Fibroblast of pulmonary artery (primary cell): ENCODE results near the gene HPSE2.
A peak's percentile ranks its signal among the peaks of the same experiment; 100 is the strongest.

Experiments used
- DNase-seq: peaks from one replicate; pipeline ENCODE4 v3.0.0-alpha.2; 2010; ENCODE audit warnings: low read depth
- H3K4me3 ChIP-seq: replicated peaks from 2 replicates; pipeline ENCODE4 v1.5.1; 2011; ENCODE audit warnings: low read depth, mild to moderate bottlenecking, control low read depth, low read length, moderate library complexity
- TF ChIP-seq, protein P1 (sequence below): IDR thresholded peaks from 2 replicates; pipeline ENCODE4 v1.5.1; 2011; ENCODE audit warnings: mild to moderate bottlenecking, control low read depth, low read length, inconsistent platforms; ENCODE audit errors: missing control alignments

Gene HPSE2

DNA sequence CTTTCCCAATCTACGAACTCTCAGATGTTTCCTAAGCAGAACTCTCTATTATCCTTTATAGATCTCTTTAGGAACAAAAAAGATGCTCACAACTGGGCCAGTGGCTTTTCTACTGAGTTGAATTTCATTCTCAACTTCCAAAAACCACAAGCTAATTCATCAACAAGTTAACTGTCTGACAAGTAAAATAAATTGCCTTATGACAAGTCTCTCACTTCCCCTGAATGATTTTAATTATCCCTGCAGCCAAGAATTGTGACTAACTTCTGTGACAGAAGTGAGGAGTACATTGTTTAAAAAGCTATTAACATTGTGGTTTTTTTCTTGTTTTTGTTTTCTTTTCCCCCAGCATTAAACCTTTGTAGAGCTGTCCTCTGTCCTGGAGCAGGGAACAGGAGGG lies 343.1 kb downstream of the HPSE2 start:
- H3K4me3 ChIP-seq = no peak overlapping the region
- TF ChIP-seq, protein P1, sequence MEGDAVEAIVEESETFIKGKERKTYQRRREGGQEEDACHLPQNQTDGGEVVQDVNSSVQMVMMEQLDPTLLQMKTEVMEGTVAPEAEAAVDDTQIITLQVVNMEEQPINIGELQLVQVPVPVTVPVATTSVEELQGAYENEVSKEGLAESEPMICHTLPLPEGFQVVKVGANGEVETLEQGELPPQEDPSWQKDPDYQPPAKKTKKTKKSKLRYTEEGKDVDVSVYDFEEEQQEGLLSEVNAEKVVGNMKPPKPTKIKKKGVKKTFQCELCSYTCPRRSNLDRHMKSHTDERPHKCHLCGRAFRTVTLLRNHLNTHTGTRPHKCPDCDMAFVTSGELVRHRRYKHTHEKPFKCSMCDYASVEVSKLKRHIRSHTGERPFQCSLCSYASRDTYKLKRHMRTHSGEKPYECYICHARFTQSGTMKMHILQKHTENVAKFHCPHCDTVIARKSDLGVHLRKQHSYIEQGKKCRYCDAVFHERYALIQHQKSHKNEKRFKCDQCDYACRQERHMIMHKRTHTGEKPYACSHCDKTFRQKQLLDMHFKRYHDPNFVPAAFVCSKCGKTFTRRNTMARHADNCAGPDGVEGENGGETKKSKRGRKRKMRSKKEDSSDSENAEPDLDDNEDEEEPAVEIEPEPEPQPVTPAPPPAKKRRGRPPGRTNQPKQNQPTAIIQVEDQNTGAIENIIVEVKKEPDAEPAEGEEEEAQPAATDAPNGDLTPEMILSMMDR = no peak
- DNase-seq = no peak

GRCh38 chr10:98886686-98887085 lies 349.0 kb downstream of the HPSE2 start:
- TF ChIP-seq, protein P1 = no peak
- DNase-seq = peak; percentile 10
- H3K4me3 ChIP-seq = no peak overlapping the region

GRCh38 chr10:98885378-98885777 lies 350.3 kb downstream of the HPSE2 start:
- TF ChIP-seq, protein P1 = no peak
- DNase-seq = no peak

DNA sequence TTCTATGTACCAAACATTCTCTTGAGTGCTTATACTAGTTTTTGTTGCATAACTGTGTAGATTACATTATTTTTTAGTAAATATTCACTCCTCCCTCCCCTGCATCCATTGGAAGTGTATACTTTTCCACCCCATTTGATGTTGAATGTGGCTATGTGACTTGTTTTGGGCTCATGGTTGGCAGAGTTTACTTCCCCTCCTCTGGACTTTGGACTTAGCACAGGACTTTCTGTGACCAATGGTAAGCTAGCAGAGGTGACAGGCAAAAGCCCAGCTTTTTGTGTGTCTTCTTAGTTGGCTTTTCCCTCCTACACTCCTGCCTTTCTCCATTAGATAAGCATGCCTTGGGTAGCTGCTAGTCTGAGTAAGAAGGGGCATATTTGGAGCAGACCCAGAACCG lies 353.9 kb downstream of the HPSE2 start:
- no peak overlapping the region for H3K4me3 ChIP-seq
- DNase-seq = no peak
- TF ChIP-seq, protein P1 = no peak

More at GRCh38 chr10:98885378-98885777, 350.3 kb downstream of the HPSE2 start:
- H3K4me3 ChIP-seq = no peak overlapping the region

DNA sequence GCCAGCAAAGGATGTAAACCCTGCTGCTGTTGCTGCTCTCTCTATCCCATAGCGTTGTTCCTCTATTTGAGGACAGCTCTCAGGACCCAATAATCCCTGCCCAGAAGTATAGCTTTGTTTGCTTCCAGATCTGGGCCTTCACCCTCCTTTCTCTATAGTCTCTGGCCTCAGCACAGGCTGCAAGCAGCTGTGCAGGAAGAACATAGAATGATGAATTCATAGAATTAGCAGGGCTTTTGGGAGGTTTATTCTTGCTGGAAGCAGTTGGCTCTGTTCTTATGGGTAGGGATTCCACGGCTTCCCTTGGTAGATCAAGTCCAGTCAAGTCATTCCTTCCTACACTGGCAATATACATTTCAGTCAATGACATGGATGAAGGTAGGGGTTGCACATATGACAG lies 354.7 kb downstream of the HPSE2 start:
- no peak for DNase-seq
- TF ChIP-seq, protein P1 = no peak
- H3K4me3 ChIP-seq = no peak overlapping the region

- TF ChIP-seq, protein P1 = no peak
- no peak overlapping the region for H3K4me3 ChIP-seq
- DNase-seq = no peak
These were observed 356.7 kb downstream of the HPSE2 start for GRCh38 chr10:98878921-98879320.

GRCh38 chr10:98878418-98878817 lies 357.2 kb downstream of the HPSE2 start:
- no peak for DNase-seq
- no peak overlapping the region for H3K4me3 ChIP-seq
- TF ChIP-seq, protein P1 = no peak
